IMR-90 (cell line): ENCODE results near the gene SNCA.

Experiments
- BHLHE40 ChIP-seq: fragments of 150-350 bp; IDR thresholded peaks from 2 replicates; pipeline ENCODE4 v1.6.1; 2016; ENCODE audit warnings: mild to moderate bottlenecking, low read depth, low read length
- CEBPB ChIP-seq: IDR thresholded peaks from 2 replicates; pipeline ENCODE4 v1.6.1; 2012; ENCODE audit warnings: low read depth, low read length, improper control_type of control experiment
- CHD1 ChIP-seq: IDR thresholded peaks from 2 replicates; pipeline ENCODE4 v1.6.1; 2012; ENCODE audit warnings: low read depth, low read length, improper control_type of control experiment
- FOS ChIP-seq: fragments of 150-350 bp; IDR thresholded peaks from 2 replicates; pipeline ENCODE4 v1.6.1; 2016; ENCODE audit warnings: low read depth, low read length
- MAFK ChIP-seq: IDR thresholded peaks from 2 replicates; pipeline ENCODE4 v1.6.1; 2012; ENCODE audit warnings: low read depth, low read length, improper control_type of control experiment
- MXI1 ChIP-seq: IDR thresholded peaks from 2 replicates; pipeline ENCODE4 v1.6.1; 2012; ENCODE audit warnings: low read depth, mild to moderate bottlenecking, low read length, moderate library complexity, borderline replicate concordance
- NFE2L2 ChIP-seq: fragments of 150-350 bp; IDR thresholded peaks from 2 replicates; pipeline ENCODE4 v1.6.1; 2016; ENCODE audit warnings: low read depth, mild to moderate bottlenecking, low read length
- POLR2A ChIP-seq: IDR thresholded peaks from 2 replicates; pipeline ENCODE4 v1.6.1; 2012; ENCODE audit warnings: mild to moderate bottlenecking, low read depth, low read length
- RAD21 ChIP-seq: IDR thresholded peaks from 2 replicates; pipeline ENCODE4 v1.6.1; 2012; ENCODE audit warnings: low read length, improper control_type of control experiment
- RCOR1 ChIP-seq: IDR thresholded peaks from 2 replicates; pipeline ENCODE4 v1.6.1; 2012; ENCODE audit warnings: mild to moderate bottlenecking, low read length, improper control_type of control experiment; ENCODE audit not compliant: insufficient replicate concordance
- RFX5 ChIP-seq: IDR thresholded peaks from 2 replicates; pipeline ENCODE4 v1.8.0; 2012; ENCODE audit warnings: low read depth, mild to moderate bottlenecking, low read length, moderate library complexity
- SMC3 ChIP-seq: fragments of 150-350 bp; IDR thresholded peaks from 2 replicates; pipeline ENCODE4 v1.6.1; 2016; ENCODE audit warnings: low read depth, mild to moderate bottlenecking, antibody characterized with exemption, low read length, moderate library complexity
- TF ChIP-seq, protein P1 (sequence below): conservative IDR thresholded peaks from 2 replicates; pipeline ENCODE4 v1.5.1; 2012; ENCODE audit warnings: mild to moderate bottlenecking, low read depth, low read length, improper control_type of control experiment
- TF ChIP-seq, protein P2 (sequence below): fragments of 150-350 bp; IDR thresholded peaks from 2 replicates; pipeline ENCODE4 v1.6.1; 2017; ENCODE audit warnings: mild to moderate bottlenecking, antibody characterized with exemption, low read length, low read depth

DNA sequence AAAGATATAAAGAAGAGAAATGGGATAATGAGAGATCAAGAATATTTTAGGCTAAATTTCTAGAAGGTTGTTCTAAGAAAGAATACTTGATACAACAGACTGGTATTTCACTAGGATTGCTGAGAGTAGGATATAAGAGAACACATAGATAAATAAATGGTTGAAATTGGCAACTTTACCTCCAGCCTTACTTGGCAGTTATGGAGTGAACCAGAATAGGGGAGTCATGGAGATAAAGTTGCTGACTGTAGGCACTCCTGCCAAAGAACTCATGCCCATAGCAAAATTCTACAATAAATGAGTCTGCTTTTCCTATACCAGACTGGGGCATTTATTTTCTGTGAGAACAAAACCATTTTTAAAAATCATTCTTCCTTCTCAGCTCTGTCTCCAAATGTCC is 31.3 kb upstream of the SNCA start:
- no peak for TF ChIP-seq RAD21
- TF ChIP-seq NFE2L2: no peak
- TF ChIP-seq, protein P1, sequence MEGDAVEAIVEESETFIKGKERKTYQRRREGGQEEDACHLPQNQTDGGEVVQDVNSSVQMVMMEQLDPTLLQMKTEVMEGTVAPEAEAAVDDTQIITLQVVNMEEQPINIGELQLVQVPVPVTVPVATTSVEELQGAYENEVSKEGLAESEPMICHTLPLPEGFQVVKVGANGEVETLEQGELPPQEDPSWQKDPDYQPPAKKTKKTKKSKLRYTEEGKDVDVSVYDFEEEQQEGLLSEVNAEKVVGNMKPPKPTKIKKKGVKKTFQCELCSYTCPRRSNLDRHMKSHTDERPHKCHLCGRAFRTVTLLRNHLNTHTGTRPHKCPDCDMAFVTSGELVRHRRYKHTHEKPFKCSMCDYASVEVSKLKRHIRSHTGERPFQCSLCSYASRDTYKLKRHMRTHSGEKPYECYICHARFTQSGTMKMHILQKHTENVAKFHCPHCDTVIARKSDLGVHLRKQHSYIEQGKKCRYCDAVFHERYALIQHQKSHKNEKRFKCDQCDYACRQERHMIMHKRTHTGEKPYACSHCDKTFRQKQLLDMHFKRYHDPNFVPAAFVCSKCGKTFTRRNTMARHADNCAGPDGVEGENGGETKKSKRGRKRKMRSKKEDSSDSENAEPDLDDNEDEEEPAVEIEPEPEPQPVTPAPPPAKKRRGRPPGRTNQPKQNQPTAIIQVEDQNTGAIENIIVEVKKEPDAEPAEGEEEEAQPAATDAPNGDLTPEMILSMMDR: no peak
- no peak for TF ChIP-seq FOS
- TF ChIP-seq POLR2A: no peak
- TF ChIP-seq MAFK: no peak
- TF ChIP-seq SMC3: no peak
- TF ChIP-seq CHD1: no peak
- TF ChIP-seq RFX5: no peak
- TF ChIP-seq MXI1: no peak
- TF ChIP-seq, protein P2, sequence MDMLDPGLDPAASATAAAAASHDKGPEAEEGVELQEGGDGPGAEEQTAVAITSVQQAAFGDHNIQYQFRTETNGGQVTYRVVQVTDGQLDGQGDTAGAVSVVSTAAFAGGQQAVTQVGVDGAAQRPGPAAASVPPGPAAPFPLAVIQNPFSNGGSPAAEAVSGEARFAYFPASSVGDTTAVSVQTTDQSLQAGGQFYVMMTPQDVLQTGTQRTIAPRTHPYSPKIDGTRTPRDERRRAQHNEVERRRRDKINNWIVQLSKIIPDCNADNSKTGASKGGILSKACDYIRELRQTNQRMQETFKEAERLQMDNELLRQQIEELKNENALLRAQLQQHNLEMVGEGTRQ: no peak
- no peak for TF ChIP-seq RCOR1
- TF ChIP-seq CEBPB: no peak
- no peak for TF ChIP-seq BHLHE40
